Pericardium fibroblast (primary cell): Measurements from ENCODE around the gene C17orf113. TPM values are rescaled to one million over a fixed set of nuclear protein-coding genes. Genes with fewer than 3 reads are reported as not detected.

Experiments
- total RNA-seq: library from RNA; depleted of rRNA; stranded (reverse); fragments of >200 nt; gene quantifications from 2 replicates; pipeline ENCODE4 v1.2.3, GENCODE V29; 2015

The C17orf113 gene
- total RNA-seq = 0.23 and 0.43 TPM in 2 replicates

DNA sequence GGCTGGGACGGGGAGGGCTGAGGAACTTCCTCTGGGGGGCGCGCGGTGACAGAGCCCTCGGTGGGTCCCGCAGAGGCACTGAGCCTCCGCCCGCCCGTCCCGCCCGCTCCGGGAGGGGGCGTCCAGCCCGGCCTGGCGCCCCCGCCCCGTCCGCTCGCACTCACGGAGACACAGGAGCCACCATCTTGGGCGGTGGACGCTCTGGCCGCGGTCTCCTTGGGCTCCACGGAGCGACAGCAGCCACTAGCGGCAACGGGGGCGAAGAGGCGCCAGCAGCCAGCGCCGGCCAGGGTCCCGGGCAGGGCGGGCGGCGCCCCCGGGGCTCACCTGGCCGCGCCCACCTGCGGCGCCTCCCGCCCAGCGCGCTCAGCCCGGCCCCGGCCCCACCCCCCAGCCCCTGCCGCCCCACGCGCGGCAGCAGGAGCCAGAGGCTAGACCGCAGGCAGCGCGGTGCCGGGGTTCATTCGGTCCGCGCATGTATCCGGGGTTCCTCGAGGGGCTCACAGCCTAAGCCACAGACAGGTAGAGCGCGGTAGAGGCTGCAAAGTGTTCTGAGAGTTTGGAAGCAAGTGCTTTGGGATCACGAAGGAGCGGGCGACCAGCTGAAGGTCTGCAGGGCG, at the start of gene C17orf113:
Gene C17orf113, minus strand, starts transcription at position 209 of the 620 bp plus-strand sequence. CDS start 7,225 bp downstream, outside the sequence.

DNA sequence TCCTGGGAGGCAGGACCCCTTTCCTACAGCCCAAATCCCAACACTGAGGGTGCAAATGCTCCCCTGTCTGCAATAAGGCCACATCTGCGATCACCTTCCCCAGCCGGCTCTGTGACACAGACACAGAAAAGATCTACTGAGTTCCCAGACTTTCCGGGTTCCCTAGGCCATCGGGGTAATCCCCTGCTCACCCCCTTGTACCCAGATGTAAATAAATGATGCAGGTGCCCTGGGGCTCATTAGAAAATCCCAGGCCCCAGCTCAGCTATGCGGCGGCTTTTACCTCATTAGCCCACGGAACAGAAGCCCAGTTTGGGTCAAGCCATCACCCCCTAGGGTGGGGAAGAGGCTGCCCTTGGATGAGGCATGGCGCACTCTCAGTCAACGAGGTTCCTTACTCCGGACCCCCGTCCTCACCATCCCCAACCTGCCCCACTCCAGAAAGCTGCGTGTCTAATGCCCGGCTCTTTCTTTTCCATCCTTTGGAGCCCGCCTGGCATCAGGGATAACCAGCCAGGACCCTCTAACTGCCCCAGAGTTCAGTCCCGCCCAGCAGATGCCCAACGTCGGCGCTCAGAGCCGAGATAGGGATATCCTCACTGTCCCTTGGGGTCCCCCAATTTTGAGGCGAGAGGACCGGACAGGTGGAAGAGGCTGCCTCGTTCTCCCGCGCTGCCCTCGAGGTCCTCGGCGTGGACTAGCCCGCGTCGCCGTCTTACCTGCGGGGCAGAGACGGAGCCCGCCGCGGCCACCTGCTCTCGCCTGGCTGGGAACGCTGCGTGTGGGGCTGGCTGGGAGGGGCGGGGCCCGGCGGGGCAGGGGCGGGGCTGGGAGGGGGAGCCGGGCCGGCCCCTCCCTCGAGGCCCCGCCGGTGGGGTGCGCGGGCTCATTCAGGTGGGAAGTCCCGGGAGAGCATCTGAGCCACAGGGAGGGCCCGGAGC, 47.6 kb upstream of the C17orf113 start, which contains the start of gene ZNF385C:
Gene ZNF385C, minus strand, starts transcription at position 783 of the 941 bp plus-strand sequence. CDS start 35,417 bp downstream, outside the sequence.

DNA sequence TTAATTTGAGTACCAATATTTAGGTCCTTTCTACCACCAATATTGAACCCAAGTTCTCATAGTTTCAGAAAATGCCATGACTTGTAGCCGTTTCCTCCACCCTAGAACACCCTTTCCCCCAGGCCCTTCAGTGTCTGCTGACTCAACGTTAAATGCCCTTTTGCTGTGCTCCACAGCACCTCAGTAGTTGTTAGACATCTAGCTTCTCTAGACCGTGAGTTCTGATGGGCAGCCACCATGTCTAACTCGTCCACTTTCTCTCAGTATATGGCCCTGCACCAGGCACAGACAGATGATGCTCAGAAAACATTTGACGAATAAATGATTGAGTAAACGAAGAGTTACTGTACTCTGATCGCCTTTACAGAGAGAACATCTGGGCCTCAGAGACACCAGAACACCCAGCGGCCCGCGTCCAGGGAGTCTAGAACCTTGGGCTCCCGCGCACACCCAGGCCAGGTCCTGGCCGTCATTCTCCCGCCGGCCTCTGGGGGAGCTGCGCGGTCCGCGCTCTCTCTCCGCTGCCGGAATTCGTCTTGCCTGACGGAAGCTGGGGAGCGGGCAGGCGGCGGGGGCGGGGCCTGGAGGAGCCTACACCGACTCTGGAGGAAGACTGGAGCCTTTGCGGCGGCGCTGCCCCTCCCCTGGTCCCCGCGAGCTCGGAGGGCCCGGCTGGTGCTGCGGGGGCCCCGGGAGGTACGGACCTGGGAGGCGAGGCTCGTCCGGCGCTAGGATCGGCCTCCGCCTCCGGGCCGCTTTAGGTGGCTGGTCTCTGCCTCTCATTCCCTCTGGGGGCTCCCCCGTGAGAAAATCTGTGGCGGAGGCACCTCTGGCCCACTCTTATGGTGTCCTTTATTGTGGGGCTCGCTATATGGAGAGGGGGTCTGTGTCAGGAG, 30.6 kb downstream of the C17orf113 start, which contains the start of gene NKIRAS2:
Gene NKIRAS2, plus strand, starts transcription at position 582 of the 896 bp plus-strand sequence. CDS start 1,488 bp downstream, outside the sequence.

DNA sequence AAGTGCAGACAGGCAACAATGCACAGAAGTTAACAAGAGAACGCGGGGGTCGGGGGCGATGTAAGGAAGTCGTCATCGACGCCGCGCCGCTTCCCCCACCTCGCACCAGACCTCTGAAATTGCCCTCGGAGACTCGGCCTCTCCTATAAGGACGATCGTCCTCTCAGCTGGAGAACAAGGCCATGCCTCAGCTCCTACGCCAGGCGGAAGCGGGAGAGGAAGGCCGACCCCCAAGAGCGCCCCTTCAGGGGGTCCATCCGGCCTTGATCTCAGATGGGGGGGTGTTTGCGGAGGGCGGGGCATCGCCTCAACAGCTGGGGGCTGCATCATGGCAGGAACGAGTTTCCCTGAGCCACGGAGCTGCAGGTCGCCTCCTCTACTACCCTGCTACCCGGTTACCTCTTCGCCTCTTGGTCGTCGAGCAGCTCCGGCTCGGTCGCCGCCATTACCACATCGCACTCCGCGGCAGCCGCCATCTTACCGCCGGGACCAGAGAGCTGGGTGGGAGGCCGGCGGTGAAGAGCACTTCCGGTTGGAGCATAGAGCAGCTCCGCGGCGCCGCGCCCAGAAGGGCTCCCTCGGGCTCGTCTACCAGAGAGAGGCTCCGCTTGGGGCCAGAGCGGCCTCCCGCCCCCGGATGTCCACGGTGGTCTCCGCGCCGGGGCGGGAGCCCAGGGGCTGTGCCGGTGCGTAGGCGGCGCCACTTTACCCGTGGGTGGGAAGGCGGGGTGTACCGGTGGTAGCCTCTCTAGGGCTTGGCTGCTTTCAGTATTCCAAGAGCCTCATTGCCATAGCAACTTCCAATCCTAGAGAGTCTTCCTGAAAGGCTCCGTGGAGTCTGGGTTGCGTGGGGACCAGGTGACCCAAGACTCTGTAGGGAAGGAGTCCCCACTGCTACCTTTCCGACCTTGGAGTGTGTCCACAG, 33.2 kb downstream of the C17orf113 start, which contains the start of gene DNAJC7:
Gene DNAJC7, minus strand, starts transcription at position 499 of the 925 bp plus-strand sequence. Its CDS starts 23 bp downstream, at position 476.

Other genes starting within 250 kb of the C17orf113 start
- 42.3 and 81.7 TPM in 2 replicates for gene P3H4, start 238.7 kb downstream of the C17orf113 start, total RNA-seq
- gene FKBP10, start 237.6 kb downstream of the C17orf113 start, total RNA-seq = 285 and 416 TPM in 2 replicates
- gene NT5C3B, start 214.4 kb downstream of the C17orf113 start, total RNA-seq = 47.9 and 50.6 TPM in 2 replicates
- gene KLHL10, start 212.8 kb downstream of the C17orf113 start, total RNA-seq = 0.23 TPM in 1 of 2 replicates, not detected in the other
- gene KLHL11, start 185.2 kb downstream of the C17orf113 start, total RNA-seq = 11.2 and 14.6 TPM in 2 replicates
- 147 and 228 TPM in 2 replicates for gene ACLY, start 131.7 kb downstream of the C17orf113 start, total RNA-seq
- gene ODAD4, start 120.0 kb downstream of the C17orf113 start, total RNA-seq = 0.68 and 1.3 TPM in 2 replicates
- 62.6 and 69.4 TPM in 2 replicates for gene CNP, start 83.8 kb downstream of the C17orf113 start, total RNA-seq
- 39.7 and 67.8 TPM in 2 replicates for gene DNAJC7, start 33.2 kb downstream of the C17orf113 start, total RNA-seq
- 41.5 and 65.0 TPM in 2 replicates for gene NKIRAS2, start 30.5 kb downstream of the C17orf113 start, total RNA-seq
- gene ZNF385C, start 47.9 kb upstream of the C17orf113 start, total RNA-seq = 0.60 TPM in 1 of 2 replicates, not detected in the other
- 10.9 and 11.0 TPM in 2 replicates for gene DHX58, start 62.1 kb upstream of the C17orf113 start, total RNA-seq
- 12.0 and 26.2 TPM in 2 replicates for gene KAT2A, start 70.8 kb upstream of the C17orf113 start, total RNA-seq
- not detected in 2 replicates for gene HSPB9, start 72.2 kb upstream of the C17orf113 start, total RNA-seq
- gene RAB5C, start 104.4 kb upstream of the C17orf113 start, total RNA-seq = 76.7 and 146 TPM in 2 replicates
- not detected in 2 replicates for gene KCNH4, start 130.5 kb upstream of the C17orf113 start, total RNA-seq
- gene HCRT, start 134.9 kb upstream of the C17orf113 start, total RNA-seq = not detected in 2 replicates
- 11.7 and 18.6 TPM in 2 replicates for gene GHDC, start 143.9 kb upstream of the C17orf113 start, total RNA-seq
- gene STAT5B, start 225.8 kb upstream of the C17orf113 start, total RNA-seq = 19.6 and 20.9 TPM in 2 replicates
- 28.2 and 31.7 TPM in 2 replicates for gene STAT5A, start 237.9 kb upstream of the C17orf113 start, total RNA-seq